Measurements from ENCODE around the gene RGL3. TPM values are rescaled to one million over a fixed set of nuclear protein-coding genes. Genes with fewer than 3 reads are reported as not detected.

Gene RGL3
- total RNA-seq, 1 donor from 2014 or later = 44.8 TPM

- peaks cover 12% of the 10 kb centered on the region for H3K27me3 Mint-ChIP-seq
- no peak for DNase-seq (ENCODE audit: extremely low spot score, unreplicated experiment)
- no peaks in the 10 kb centered on the region for H3K36me3 Mint-ChIP-seq
- H3K4me3 Mint-ChIP-seq = no peak overlapping the region
- TF ChIP-seq, protein P1, sequence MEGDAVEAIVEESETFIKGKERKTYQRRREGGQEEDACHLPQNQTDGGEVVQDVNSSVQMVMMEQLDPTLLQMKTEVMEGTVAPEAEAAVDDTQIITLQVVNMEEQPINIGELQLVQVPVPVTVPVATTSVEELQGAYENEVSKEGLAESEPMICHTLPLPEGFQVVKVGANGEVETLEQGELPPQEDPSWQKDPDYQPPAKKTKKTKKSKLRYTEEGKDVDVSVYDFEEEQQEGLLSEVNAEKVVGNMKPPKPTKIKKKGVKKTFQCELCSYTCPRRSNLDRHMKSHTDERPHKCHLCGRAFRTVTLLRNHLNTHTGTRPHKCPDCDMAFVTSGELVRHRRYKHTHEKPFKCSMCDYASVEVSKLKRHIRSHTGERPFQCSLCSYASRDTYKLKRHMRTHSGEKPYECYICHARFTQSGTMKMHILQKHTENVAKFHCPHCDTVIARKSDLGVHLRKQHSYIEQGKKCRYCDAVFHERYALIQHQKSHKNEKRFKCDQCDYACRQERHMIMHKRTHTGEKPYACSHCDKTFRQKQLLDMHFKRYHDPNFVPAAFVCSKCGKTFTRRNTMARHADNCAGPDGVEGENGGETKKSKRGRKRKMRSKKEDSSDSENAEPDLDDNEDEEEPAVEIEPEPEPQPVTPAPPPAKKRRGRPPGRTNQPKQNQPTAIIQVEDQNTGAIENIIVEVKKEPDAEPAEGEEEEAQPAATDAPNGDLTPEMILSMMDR (conservative IDR thresholded peaks at IDR 0.05) = no peak
- no peaks in the 10 kb centered on the region for H3K9me3 Mint-ChIP-seq
- H3K27ac Mint-ChIP-seq = no peak overlapping the region
- H3K4me1 Mint-ChIP-seq (ENCODE audit: unreplicated experiment) = peaks cover 4% of the 10 kb centered on the region
Measured at GRCh38 chr19:11364935-11365334, 54.2 kb downstream of the RGL3 start.

- Mint-ChIP-seq H3K36me3 (no peaks in the 10 kb centered on the region), H3K4me1 (ENCODE audit: unreplicated experiment) (peaks cover 4% of the 10 kb centered on the region), H3K9me3 (no peaks in the 10 kb centered on the region), H3K27me3 (peaks cover 16% of the 10 kb centered on the region), H3K4me3 (no peak overlapping the region), H3K27ac (no peak overlapping the region)
- DNase-seq (ENCODE audit: extremely low spot score, unreplicated experiment) = no peak
- TF ChIP-seq, protein P1 (conservative IDR thresholded peaks at IDR 0.05) = no peak
Measured at GRCh38 chr19:11364296-11364904, 54.7 kb downstream of the RGL3 start.

DNA sequence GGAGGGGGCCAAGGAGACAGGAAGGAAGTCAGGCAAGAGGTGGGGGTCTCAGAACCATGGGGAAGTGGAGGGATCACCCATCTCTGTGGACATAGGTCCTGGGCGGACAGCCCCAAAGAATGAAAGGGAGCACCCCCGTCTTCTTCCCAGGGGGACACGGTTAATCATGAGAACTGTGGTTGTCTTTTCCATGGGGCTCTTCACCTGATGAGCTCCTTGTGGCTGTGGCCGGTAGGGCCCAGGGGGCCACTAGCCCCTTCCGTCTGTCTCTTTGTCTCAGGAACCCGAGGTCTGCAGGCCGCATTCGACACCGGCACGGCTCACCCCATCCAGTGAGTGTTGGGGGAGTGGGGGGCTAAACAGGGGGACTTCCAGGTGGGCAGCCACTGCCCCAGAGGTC, 55.2 kb downstream of the RGL3 start:
- TF ChIP-seq, protein P1 (conservative IDR thresholded peaks at IDR 0.05) = no peak
- DNase-seq (ENCODE audit: extremely low spot score, unreplicated experiment) = no peak
- peaks cover 4% of the 10 kb centered on the region for H3K4me1 Mint-ChIP-seq (ENCODE audit: unreplicated experiment)
- H3K27me3 Mint-ChIP-seq = peaks cover 21% of the 10 kb centered on the region
- no peaks in the 10 kb centered on the region for H3K36me3 Mint-ChIP-seq
- no peak overlapping the region for H3K4me3 Mint-ChIP-seq
- no peaks in the 10 kb centered on the region for H3K9me3 Mint-ChIP-seq
- no peak overlapping the region for H3K27ac Mint-ChIP-seq

DNA sequence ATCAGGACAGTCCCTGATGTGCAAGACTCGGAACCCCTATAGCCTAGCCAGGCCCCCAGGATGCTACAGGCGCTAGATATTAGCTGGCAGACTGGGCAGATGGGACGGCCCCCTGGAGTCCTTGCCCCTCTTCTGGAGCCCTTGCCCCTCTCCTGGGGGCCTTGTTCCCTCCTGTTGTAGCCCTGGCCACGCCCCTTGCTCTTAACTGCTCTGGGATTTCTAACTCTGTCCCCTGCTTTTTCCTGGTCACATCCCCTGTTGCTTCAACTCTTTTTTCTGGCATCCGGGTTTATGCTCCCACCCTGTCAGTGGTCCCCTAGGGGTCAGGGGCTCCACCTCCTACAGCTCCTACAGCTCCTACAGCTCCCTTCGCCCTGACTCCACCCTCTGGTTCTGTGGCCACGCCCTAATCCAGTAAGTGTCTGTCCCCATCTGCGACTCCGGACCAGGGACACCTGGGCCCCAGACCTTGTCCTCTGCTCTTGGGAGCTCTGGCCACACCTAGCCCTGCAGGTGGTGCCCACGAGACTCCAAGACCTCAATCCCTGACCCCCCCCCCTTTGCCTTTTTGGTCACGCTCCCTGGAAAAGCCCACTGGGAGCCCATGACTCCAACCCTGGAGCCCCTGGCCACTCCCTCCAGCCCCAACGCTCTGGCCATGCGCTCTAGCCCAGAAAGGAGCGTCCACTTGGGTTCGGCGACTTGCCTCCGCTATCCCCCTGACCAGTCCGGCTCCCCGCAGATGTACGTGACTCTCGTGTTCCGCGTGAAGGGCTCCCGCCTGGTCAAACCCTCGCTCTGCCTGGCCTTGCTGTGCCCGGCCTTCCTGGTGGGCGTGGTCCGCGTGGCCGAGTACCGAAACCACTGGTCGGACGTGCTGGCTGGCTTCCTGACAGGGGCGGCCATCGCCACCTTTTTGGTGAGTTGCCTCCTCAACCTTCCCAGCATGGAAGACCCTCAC, 57.1 kb downstream of the RGL3 start:
- peaks cover 4% of the 10 kb centered on the region for H3K4me1 Mint-ChIP-seq (ENCODE audit: unreplicated experiment)
- no peaks in the 10 kb centered on the region for H3K36me3 Mint-ChIP-seq
- H3K27ac Mint-ChIP-seq = peak overlapping the region; percentile 69
- TF ChIP-seq, protein P1 (conservative IDR thresholded peaks at IDR 0.05) = no peak
- H3K9me3 Mint-ChIP-seq = no peaks in the 10 kb centered on the region
- peaks cover 31% of the 10 kb centered on the region for H3K27me3 Mint-ChIP-seq
- peak overlapping the region; percentile 78 for H3K4me3 Mint-ChIP-seq
- DNase-seq (ENCODE audit: extremely low spot score, unreplicated experiment) = no peak

DNA sequence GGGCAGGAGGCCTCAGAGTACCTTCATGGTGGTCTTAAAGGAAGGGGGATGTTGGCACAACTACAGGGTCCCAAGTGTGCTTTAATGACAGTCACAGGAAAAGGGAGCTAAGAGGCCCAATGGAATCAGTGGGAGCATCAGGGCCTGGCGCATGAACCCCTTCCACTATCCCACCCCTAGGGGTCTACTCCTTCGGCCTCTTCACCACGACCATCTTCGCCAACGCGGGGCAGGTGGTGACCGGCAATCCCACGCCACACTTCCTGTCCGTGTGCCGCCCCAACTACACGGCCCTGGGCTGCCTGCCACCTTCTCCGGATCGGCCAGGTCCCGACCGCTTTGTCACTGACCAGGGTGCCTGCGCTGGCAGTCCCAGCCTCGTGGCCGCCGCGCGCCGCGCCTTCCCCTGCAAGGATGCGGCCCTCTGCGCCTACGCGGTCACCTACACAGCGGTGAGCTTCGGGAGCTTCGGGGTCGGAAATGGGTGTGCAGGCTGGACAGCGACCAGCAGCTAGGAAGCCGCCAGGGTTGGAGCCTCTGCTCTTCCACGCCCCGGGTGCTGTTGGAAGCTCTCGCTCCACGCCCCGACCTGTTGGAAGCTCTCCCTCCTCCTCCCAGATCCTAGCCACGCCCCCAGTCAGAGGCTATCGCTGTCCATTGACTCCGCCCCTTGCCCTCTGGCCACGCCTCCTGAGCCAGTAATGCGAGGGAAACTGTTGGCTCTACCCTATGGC, 57.9 kb downstream of the RGL3 start:
- TF ChIP-seq, protein P1 (conservative IDR thresholded peaks at IDR 0.05) = peak; percentile 42
- H3K36me3 Mint-ChIP-seq = no peaks in the 10 kb centered on the region
- H3K27ac Mint-ChIP-seq = peak overlapping the region; percentile 69
- peaks cover 6% of the 10 kb centered on the region for H3K4me1 Mint-ChIP-seq (ENCODE audit: unreplicated experiment)
- H3K4me3 Mint-ChIP-seq = peak overlapping the region; percentile 78
- H3K9me3 Mint-ChIP-seq = no peaks in the 10 kb centered on the region
- no peak for DNase-seq (ENCODE audit: extremely low spot score, unreplicated experiment)
- H3K27me3 Mint-ChIP-seq = peaks cover 34% of the 10 kb centered on the region

Measured in type B pancreatic cell (in vitro differentiated cells).